Neuron (in vitro differentiated cells): ENCODE data around the gene MPP1.
A peak's percentile ranks its signal among the peaks of the same experiment; 100 is the strongest.
"Not testable (repeated sequence)": the region's sequence is repeated elsewhere in the genome, so short reads cannot be mapped to it uniquely, and the experiment has no call there.

ENCODE experiments used
- H2AFZ ChIP-seq: one replicate; pipeline ENCODE4 v1.6.1; 2013; ENCODE audit warnings: low read depth, mild to moderate bottlenecking, inconsistent platforms, low read length, moderate library complexity
- H3K27me3 ChIP-seq: one replicate; pipeline ENCODE4 v1.6.1; 2013; ENCODE audit warnings: low read length; ENCODE audit not compliant: insufficient read depth
- H3K36me3 ChIP-seq: one replicate; pipeline ENCODE4 v1.6.1; 2013; ENCODE audit warnings: low read length; ENCODE audit not compliant: insufficient read depth
- H3K4me1 ChIP-seq: one replicate; pipeline ENCODE4 v1.6.1; 2013; ENCODE audit warnings: low read length; ENCODE audit not compliant: insufficient read depth
- H3K4me3 ChIP-seq: 2 replicates; pipeline ENCODE4 v1.5.1; 2013; ENCODE audit warnings: mild to moderate bottlenecking, low read length, moderate library complexity
- H3K9me3 ChIP-seq: one replicate; pipeline ENCODE4 v1.6.1; 2013; ENCODE audit warnings: low read length

MPP1 gene

GRCh38 chrX:154804957-154805695, at the start of gene MPP1:
Gene MPP1, minus strand, starts transcription at chrX:154805485. Its CDS starts 112 bp downstream, at chrX:154805373.
- H3K4me1 ChIP-seq, result peaks cover 7% of the 10 kb centered on the region
- H3K4me3 ChIP-seq, result peak within 1 kb of the TSS; percentile 45
- peaks cover 34% of the 10 kb centered on the region for H3K27me3 ChIP-seq
- H3K9me3 ChIP-seq, result peaks cover 3% of the 10 kb centered on the region
- H2AFZ ChIP-seq, result no peak within 1 kb of the TSS
- H3K36me3 ChIP-seq, result no peaks in the 10 kb centered on the region

DNA sequence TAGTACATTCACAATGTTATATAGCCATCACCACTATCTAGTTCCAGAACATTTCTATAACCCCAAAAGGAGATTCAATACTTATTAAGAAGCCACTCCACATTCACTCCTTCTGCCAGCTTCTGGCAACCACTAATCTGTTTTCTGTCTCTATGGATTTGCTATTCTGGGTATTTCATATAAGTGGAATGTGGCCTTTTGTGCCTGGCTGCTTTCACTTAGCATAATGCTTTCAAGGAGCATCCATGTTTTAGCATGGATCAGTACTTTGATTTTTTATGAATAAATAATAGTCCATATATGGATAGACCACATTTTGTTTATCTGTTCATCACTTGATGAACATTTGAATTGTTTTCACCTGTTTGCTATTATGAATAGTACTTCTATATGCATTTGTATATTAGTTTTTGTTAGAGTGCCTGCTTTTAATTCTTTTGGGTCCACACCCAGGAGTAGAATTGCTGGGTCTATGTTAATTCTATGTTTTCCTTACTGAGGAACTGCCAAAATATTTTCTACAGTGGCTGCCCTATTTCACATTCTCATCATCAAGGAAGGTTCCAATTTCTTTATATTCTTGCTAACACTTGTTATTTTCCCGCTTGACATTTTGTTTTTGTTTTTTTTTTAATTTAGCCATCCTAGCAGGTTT, 45.8 kb upstream of the MPP1 start:
- Histone ChIP-seq H3K4me1 (no peaks in the 10 kb centered on the region), H3K27me3 (no peaks in the 10 kb centered on the region), H3K4me3 (no peak overlapping the region), H2AFZ (no peak overlapping the region), H3K9me3 (no peaks in the 10 kb centered on the region), H3K36me3 (no peaks in the 10 kb centered on the region)

DNA sequence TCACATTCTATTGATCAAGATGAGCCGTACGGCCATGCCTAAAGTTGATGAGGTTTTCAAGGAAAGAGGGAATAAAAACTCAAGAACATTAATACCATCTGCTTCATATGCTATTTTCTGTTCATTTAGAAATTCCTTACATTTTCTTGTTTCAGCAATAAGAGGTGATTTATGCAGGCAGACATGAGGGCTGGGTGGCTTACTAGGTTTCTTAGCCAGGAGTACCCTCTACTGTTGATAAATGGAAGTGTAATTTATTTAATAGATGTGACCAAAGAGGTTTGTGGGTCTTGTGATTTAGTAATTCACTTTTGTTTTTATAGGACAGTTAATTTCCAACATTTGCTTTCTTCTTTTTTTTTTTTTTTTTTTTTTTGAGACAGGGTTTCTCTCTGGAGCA, 35.6 kb upstream of the MPP1 start:
- H3K27me3 ChIP-seq, result no peaks in the 10 kb centered on the region
- H2AFZ ChIP-seq, result no peak overlapping the region
- H3K36me3 ChIP-seq, result no peaks in the 10 kb centered on the region
- H3K4me1 ChIP-seq, result no peaks in the 10 kb centered on the region
- no peak overlapping the region for H3K4me3 ChIP-seq
- H3K9me3 ChIP-seq, result no peaks in the 10 kb centered on the region

DNA sequence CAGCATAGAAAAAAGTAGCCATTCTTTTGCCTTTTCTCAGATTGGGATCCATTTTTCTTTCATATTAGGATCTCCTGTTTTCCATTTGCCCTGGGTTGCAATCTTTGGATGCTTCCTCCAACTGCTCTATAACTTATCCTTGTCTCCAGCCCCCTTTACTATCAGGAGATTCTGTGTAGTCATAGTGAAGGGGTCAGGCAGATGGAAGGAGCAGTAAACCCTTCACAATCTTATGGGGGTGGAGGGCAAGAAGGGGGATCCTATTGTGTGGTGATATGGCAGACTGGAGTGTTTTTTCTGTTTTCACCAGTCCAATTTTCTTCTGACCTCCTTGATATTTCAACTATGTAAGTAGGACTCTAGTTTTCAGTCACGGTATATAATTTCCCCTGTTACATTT, 30.9 kb upstream of the MPP1 start:
- no peaks in the 10 kb centered on the region for H3K9me3 ChIP-seq
- H2AFZ ChIP-seq, result no peak overlapping the region
- H3K27me3 ChIP-seq, result no peaks in the 10 kb centered on the region
- no peaks in the 10 kb centered on the region for H3K36me3 ChIP-seq
- H3K4me1 ChIP-seq, result no peaks in the 10 kb centered on the region
- no peak overlapping the region for H3K4me3 ChIP-seq

- Histone ChIP-seq H3K9me3 (no peaks in the 10 kb centered on the region), H2AFZ (no peak within 1 kb of the TSS), H3K27me3 (peaks cover 9% of the 10 kb centered on the region), H3K4me3 (no peak within 1 kb of the TSS), H3K36me3 (no peaks in the 10 kb centered on the region), H3K4me1 (no peaks in the 10 kb centered on the region)
Measured at GRCh38 chrX:154834562-154834961, 29.3 kb upstream of the MPP1 start, which contains the start of gene SMIM9. Gene SMIM9, minus strand, starts transcription at chrX:154834662. Its CDS starts 3,806 bp downstream, at chrX:154830856.

DNA sequence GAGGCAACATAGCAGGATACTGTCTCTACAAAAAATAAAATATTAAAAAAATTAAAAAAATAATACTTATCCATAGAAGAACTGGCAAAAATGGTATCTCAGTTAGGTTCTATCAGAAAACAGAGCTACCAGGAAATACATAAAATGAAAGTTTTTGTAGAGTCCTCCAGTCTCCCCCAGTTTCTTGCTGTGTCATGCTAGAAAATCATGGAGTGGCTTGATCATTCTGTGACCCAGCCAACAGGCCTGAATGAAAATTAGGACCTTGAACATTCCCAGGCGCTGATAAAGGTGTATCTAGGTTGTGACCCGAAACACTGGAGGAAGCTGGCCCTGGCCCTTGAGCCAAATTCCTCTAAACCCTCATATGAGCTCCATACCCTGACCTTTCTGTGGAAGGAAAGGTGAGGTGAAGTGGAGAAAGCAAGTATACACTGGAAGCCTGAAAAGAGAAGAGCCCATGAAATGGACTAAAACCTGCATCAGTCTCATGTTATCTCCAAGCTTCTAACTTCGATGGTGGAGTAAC, 28.5 kb upstream of the MPP1 start:
- no peak overlapping the region for H3K4me3 ChIP-seq
- H3K9me3 ChIP-seq, result no peaks in the 10 kb centered on the region
- H3K27me3 ChIP-seq, result peaks cover 9% of the 10 kb centered on the region
- H2AFZ ChIP-seq, result no peak overlapping the region
- no peaks in the 10 kb centered on the region for H3K36me3 ChIP-seq
- H3K4me1 ChIP-seq, result no peaks in the 10 kb centered on the region

DNA sequence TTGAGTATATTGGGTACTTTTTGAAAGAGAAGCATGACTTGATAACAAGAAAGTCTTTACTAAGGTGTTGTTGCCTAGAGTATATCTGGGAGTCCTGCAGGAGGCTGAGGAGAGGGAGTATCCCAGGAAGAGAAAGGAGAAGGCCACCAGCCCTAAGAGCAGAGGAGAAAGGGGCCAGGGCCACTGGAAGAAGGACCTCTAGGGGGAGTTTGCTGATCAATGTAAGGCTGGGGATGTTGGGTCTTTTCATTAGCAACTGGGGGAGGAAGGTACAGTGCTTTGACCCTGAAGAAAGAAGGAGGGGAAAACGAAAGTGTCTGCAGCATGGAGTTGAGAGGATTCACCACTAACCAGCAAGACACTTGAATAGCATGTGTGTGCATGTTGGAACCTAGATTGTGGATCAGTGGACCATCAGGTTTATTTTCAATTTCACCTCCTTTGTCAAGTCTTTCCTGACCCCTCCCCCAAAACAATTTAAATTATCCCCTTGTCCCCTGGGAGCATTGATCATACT, 24.7 kb upstream of the MPP1 start:
- Histone ChIP-seq H2AFZ (no peak overlapping the region), H3K27me3 (peaks cover 9% of the 10 kb centered on the region), H3K9me3 (no peaks in the 10 kb centered on the region), H3K36me3 (no peaks in the 10 kb centered on the region), H3K4me3 (no peak overlapping the region), H3K4me1 (no peaks in the 10 kb centered on the region)

DNA sequence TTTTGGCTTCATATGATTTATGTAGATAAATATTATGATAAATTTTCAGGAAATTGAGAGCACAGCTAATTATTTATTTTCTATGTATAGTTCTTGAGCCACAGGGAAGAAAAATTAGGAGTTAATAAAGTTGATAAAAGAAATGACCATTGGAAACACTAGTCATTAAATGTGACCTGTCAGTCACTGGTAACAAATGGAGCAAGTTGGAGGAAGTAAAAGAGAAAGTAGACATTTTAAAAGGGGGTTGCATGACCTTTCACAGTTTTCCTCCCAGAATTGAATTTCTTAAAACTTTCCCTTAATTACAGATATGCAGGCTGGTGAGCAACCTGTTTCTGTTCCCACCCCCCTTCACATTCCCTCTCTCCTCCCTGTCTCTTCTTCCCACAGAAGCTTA, 23.8 kb upstream of the MPP1 start:
- Histone ChIP-seq H3K4me3 (no peak overlapping the region), H2AFZ (no peak overlapping the region), H3K9me3 (no peaks in the 10 kb centered on the region), H3K27me3 (peaks cover 9% of the 10 kb centered on the region), H3K4me1 (no peaks in the 10 kb centered on the region), H3K36me3 (no peaks in the 10 kb centered on the region)

DNA sequence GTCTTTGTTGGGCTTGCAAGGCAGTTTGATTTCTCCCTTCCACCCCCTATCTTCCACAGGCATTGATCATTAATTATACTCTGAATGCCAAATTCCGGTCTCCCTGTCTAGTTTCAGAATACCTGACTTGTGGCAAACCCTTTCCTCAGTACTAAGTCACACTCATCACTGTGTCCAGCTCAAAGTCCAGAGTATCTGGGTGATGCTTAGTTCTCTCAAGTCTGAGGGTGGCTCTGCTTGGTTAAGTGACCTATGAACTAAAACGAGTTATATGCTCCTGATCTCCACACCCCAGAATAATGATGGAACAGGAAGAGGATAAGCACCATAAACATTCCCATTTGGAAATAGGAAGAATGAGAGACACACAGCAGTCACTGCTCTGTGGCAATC, 22.7 kb upstream of the MPP1 start:
- no peak overlapping the region for H3K4me3 ChIP-seq
- H3K36me3 ChIP-seq, result no peaks in the 10 kb centered on the region
- H3K4me1 ChIP-seq, result no peaks in the 10 kb centered on the region
- no peaks in the 10 kb centered on the region for H3K9me3 ChIP-seq
- no peak overlapping the region for H2AFZ ChIP-seq
- H3K27me3 ChIP-seq, result peaks cover 9% of the 10 kb centered on the region

DNA sequence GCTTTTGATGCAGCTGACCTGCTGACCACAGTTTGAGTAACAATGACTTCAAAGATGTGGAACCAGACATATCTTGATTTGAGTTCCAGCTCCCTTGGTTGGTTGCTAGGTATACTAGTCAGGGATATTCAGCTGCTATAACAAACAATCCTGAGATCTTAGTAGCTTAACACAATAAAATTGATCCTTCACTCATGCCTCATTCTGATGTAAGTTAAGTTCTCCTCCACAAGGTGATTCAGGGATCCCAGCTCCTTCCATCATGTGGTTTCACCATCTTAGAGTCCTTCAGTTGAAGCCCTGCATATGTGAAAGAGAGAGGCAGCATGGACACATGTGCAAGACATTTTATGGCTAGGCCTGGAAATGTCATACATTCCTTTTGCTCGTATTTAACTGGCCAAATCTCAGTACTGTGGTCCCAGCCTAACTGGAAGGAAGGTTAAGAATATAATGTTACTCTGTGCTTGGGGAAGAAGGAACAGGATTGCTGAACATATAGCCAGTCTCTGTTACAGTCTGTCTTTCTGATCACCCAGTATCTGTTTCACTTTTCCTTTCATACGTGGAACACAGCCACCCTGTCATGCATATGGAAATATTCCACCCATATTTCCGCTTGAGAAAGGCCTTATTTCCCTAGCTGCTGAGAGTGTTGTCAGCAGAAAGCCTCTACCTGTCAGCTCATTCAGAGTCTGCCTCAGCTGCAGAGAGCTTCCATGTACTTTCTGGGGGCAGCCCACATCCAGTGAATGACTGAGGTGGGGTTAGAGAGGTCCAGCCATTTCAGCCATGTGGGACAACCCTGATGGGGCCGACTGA, 22.1 kb upstream of the MPP1 start:
- Histone ChIP-seq H3K27me3 (peaks cover 10% of the 10 kb centered on the region), H3K4me3 (no peak overlapping the region), H2AFZ (no peak overlapping the region), H3K4me1 (no peaks in the 10 kb centered on the region), H3K9me3 (no peaks in the 10 kb centered on the region), H3K36me3 (no peaks in the 10 kb centered on the region)

DNA sequence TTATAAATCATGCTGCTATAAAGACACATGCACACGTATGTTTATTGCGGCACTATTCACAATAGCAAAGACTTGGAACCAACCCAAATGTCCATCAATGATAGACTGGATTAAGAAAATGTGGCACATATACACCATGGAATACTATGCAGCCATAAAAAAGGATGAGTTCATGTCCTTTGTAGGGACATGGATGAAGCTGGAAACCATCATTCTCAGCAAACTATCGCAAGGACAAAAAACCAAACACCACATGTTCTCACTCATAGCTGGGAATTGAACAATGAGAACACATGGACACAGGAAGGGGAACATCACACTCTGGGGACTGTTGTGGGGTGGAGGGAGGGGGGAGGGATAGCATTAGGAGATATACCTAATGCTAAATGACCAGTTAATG, 20.3 kb upstream of the MPP1 start:
- H3K27me3 ChIP-seq, H3K36me3 ChIP-seq, H3K9me3 ChIP-seq, H3K4me1 ChIP-seq, H2AFZ ChIP-seq, H3K4me3 ChIP-seq: not testable (repeated sequence)

DNA sequence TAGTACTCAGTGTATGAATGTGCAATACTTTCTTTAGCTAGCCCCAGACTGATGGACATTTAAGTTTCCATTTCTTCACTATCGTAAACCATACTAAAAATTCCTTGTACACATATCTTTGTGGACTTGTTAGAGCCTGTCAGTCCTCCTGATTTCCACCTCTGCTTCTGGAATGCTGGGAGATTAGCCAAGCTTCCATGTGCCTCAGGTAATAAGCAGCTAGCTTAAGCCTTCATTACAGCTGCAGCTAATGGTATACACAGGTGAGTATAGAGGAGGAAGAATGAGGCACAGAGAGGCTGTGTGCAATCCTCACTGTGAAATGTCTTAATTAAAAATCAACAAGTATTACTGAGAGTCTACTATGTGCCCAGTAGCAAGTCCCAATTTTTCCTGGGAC, 19.4 kb upstream of the MPP1 start:
- H3K9me3 ChIP-seq, result no peaks in the 10 kb centered on the region
- H3K4me3 ChIP-seq, result no peak overlapping the region
- H3K27me3 ChIP-seq, result peaks cover 2% of the 10 kb centered on the region
- H3K4me1 ChIP-seq, result peaks cover under 1% of the 10 kb centered on the region
- no peak overlapping the region for H2AFZ ChIP-seq
- H3K36me3 ChIP-seq, result no peaks in the 10 kb centered on the region

DNA sequence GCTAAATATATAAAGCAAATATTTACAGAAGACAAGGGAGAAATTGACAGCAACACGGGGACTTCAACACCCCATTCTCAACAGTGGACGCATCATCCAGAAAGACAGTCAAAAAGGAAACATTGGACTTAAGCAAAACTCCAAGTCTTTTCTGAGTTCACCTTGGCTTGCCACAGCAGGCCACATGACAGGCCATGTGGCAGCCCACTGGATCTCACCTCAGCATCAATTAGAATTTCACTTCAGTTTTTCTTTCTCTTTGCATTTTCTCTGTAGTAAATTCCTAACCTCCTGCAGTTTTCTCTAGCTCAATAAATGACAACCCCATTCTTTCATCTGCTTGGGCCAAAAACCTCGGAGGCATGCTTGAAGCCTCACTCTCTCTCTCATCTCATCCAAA, 16.7 kb upstream of the MPP1 start:
- H3K36me3 ChIP-seq, result no peaks in the 10 kb centered on the region
- peaks cover 4% of the 10 kb centered on the region for H3K4me1 ChIP-seq
- peaks cover 2% of the 10 kb centered on the region for H3K27me3 ChIP-seq
- H3K9me3 ChIP-seq, result no peaks in the 10 kb centered on the region
- H3K4me3 ChIP-seq, result no peak overlapping the region
- no peak overlapping the region for H2AFZ ChIP-seq
